ENCODE results near the gene CPLANE1. TPM values are rescaled to one million over a fixed set of nuclear protein-coding genes. Genes with fewer than 3 reads are reported as not detected.

The CPLANE1 gene
- total and polyA plus RNA-seq, 2 donors (not counting 3 experiments of a cell fraction or from before 2014, with no cell fraction given), result 4.6 to 21.5 TPM

DNA sequence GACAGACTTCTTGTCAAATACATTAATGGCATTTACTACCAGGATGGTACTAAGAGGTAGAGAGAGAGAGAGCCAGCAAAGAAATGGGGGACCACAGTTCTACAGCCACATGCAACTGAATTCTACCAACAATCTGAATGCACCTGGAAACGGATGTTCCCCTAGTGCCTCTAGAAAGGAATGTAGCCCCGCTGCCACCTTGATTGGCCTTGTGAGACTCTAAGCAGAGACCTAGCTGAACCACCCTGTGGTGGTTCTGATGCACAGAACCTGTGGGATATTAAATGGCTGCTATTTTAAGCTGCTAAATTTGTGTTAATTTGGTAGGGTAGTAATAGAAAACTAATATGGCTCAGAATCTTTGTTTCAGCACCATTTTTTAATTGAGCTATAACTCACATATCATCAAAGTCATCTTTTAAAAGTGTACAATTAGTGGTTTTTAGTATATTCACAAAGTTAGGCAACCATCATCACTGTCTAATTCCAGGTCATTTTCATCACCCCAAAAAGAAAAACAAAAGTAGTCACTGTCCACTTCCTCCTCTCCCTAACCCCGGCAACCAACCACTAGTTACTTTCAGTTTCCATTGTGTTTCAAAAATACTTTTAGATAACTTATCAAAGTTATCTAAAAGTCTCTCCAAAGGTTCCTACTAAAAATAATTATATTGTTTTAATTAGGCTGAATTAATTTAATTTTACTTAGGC is 51.7 kb downstream of the CPLANE1 start:
- no peaks in the 10 kb centered on the region for H3K27me3 ChIP-seq (ENCODE audit: control insufficient read depth in 2 of 2, insufficient read depth in 2 of 2, low read length in 2 of 2)
- H3K36me3 ChIP-seq (ENCODE audit: control insufficient read depth in 2 of 2, extremely low read depth in 1 of 2, insufficient read depth in 2 of 2, low read length in 2 of 2), result peaks cover 0 to 2% of the 10 kb centered on the region in 2 experiments
- no peaks in the 10 kb centered on the region for H3K9me3 ChIP-seq (replicated peaks; ENCODE audit: control insufficient read depth, insufficient read depth, low read length)
- peaks cover 9% of the 10 kb centered on the region for H3K4me1 ChIP-seq (ENCODE audit: control insufficient read depth, extremely low read depth, insufficient read depth, low read length)
- peak overlapping the region; percentile 49 for H3K4me2 ChIP-seq (ENCODE audit: insufficient read depth, low read length)
- DNase-seq (ENCODE audit: low read depth, low spot score), result peak; percentile 28
- no peaks in the 10 kb centered on the region for H4K20me1 ChIP-seq (replicated peaks; ENCODE audit: control insufficient read depth, extremely low read depth, insufficient read depth, low read length)
- ChIA-PET POLR2A (no interaction called here), CTCF (no interaction called here)
- H3K4me3 ChIP-seq (replicated peaks in 1 of 3; ENCODE audit: insufficient read depth in 1 of 3, low read depth in 1 of 3, low read length in 3 of 3), result no peak overlapping the region
- peak overlapping the region; percentile 30 for H2AFZ ChIP-seq (ENCODE audit: low read depth, low read length)
- no TSS peak for BruUV-seq (replicated peaks)
- no peak overlapping the region for H3K9ac ChIP-seq (replicated peaks; ENCODE audit: extremely low read depth, insufficient read depth, low read length)
- dilution Hi-C loops (cut with MboI; ENCODE audit: extremely low pct_ligation_motif_present, low sequenced_read_pairs) (no loop called here), intact Hi-C loops (cut with micrococcal nuclease) (no loop called here)
- peak overlapping the region; percentile 18 for H3K27ac ChIP-seq (ENCODE audit: insufficient read depth, low read depth, low read length)
- TF ChIP-seq JUN (IDR thresholded peaks at IDR 0.05; ENCODE audit: borderline replicate concordance, insufficient read depth, insufficient read length, low read depth) (no peak), GATA2 (IDR thresholded peaks at IDR 0.05; ENCODE audit: insufficient read depth, insufficient read length, low read depth, low read length) (no peak), FOS (IDR thresholded peaks at IDR 0.05; ENCODE audit: borderline replicate concordance, insufficient read depth, low read length) (no peak), MYC (IDR thresholded peaks at IDR 0.05; ENCODE audit: low read depth, low read length) (no peak), POLR2A (IDR thresholded peaks at IDR 0.05; ENCODE audit: low read depth, low read length) (no peak), CTCF (IDR thresholded peaks at IDR 0.05; ENCODE audit: extremely low read depth in 1 of 2, insufficient read depth in 1 of 2, low read depth in 1 of 2, low read length in 2 of 2) (no peak), EZH2 (IDR thresholded peaks at IDR 0.05; ENCODE audit: borderline replicate concordance, low read depth, low read length, severe bottlenecking) (no peak), POLR2AphosphoS5 (IDR thresholded peaks at IDR 0.05; ENCODE audit: insufficient read depth, low read depth, low read length) (no peak)
- FAIRE-seq, result peak; percentile 31
- H3K79me2 ChIP-seq (ENCODE audit: control insufficient read depth, insufficient read depth, low read length), result no peaks in the 10 kb centered on the region
- no peaks in the 10 kb centered on the region for H3K9me1 ChIP-seq (replicated peaks; ENCODE audit: control insufficient read depth, extremely low read depth, insufficient read depth, low read length)
